ENCODE results near the gene EVPL.

DNA sequence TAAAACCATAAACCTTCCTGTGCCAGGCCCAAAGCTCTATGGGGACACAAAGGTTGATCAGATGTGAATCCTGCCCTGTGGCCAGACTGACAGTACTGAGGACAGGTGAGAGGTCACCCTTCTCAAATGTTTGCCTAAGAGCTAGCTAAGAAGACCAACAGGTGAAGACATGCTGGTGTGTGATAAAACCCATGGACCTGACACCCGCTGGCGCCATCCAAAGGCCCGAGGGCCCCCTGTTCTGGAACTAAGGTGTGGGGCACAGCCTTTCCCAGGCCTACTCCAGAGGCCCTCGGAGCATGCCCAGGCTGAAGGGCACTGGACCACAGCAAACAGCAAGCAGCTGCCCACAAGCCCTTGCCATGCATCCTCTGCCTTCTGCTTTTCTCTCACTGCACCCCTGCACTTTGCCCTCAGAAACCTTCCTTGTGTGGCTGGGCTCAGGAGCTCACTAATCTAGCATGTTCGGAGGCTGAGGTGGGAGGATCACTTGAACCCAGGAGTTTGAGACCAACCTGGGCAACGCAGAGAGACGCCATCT, 31.7 kb downstream of the EVPL start:
- TF ChIP-seq, protein P1, sequence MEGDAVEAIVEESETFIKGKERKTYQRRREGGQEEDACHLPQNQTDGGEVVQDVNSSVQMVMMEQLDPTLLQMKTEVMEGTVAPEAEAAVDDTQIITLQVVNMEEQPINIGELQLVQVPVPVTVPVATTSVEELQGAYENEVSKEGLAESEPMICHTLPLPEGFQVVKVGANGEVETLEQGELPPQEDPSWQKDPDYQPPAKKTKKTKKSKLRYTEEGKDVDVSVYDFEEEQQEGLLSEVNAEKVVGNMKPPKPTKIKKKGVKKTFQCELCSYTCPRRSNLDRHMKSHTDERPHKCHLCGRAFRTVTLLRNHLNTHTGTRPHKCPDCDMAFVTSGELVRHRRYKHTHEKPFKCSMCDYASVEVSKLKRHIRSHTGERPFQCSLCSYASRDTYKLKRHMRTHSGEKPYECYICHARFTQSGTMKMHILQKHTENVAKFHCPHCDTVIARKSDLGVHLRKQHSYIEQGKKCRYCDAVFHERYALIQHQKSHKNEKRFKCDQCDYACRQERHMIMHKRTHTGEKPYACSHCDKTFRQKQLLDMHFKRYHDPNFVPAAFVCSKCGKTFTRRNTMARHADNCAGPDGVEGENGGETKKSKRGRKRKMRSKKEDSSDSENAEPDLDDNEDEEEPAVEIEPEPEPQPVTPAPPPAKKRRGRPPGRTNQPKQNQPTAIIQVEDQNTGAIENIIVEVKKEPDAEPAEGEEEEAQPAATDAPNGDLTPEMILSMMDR (conservative IDR thresholded peaks at IDR 0.05; ENCODE audit: low read length), result no peak
- no peak for TF ChIP-seq EZH2phosphoT487 (IDR thresholded peaks at IDR 0.05; ENCODE audit: borderline replicate concordance)
